Activated CD4-positive, alpha-beta T cell treated with anti-CD3 and anti-CD28 coated beads, Interleukin-2, amount 50 U/mL, for 48 hours (primary cell): ENCODE results near the gene ANKAR.
"Not testable (repeated sequence)": the region's sequence is repeated elsewhere in the genome, so short reads cannot be mapped to it uniquely, and the experiment has no call there.

Experiments
- DNase-seq, 2 experiments: peaks; one replicate each; pipeline ENCODE4 v3.0.0-alpha.2; 2020

Gene ANKAR, protein sequence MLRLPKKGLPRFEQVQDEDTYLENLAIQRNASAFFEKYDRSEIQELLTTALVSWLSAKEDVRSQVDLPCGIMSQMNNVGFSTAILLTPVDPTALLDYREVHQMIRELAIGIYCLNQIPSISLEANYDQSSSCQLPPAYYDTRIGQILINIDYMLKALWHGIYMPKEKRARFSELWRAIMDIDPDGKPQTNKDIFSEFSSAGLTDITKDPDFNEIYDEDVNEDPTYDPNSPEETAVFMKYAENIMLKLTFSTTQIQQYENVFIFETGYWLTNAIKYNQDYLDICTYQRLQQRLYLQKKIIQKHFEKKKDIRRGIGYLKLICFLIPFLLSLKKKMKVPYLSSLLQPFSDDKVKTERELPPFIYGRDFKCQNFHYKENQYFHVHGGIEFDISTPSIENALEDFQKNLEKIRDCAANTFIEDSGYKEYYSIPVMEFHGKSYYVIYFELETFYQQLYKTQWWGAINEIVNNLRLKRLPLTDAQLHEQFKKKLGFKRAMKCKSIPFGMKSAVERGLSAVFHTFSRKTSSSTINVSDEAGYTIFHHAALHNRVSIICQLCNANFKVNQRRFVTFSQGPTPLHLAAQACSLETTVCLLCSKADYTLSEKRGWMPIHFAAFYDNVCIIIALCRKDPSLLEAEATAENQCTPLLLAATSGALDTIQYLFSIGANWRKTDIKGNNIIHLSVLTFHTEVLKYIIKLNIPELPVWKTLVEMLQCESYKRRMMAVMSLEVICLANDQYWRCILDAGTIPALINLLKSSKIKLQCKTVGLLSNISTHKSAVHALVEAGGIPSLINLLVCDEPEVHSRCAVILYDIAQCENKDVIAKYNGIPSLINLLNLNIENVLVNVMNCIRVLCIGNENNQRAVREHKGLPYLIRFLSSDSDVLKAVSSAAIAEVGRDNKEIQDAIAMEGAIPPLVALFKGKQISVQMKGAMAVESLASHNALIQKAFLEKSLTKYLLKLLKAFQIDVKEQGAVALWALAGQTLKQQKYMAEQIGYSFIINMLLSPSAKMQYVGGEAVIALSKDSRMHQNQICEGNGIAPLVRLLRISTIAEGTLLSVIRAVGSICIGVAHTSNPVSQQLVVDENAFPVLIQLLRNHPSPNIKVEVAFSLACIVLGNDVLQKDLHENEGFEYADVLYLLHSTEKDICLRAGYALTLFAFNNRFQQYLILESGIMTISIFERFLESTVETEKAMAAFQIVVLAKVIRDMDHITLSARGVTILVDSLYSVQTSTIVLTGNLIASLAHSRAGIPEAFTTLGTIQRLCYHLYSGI (N-terminal part only)

GRCh38 chr2:189674374-189675112 lies at the start of gene ANKAR:
Gene ANKAR, plus strand, starts transcription at chr2:189674670. Its CDS starts 1,821 bp downstream, at chr2:189676491.
- peak; percentile 76 to 83 for DNase-seq

DNA sequence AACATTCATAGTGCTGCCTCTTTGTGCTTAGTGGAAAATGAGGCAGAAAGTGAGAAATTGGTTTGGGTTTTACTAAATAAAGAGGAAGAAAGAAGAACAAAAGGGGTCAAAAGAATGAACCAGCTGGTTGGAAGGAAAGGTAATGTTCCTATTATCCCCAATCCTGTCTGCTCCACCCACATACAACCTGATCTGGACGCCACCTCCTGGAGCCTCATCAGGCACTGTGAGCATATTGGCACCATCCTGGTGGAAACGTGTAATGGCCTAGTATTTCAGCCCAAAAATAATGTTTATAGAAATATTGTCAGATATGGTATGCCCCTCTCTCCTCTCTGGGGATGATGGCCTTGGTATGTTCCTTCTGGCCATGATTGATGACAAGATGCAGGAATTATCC lies 48.8 kb upstream of the ANKAR start:
- no peak for DNase-seq

DNA sequence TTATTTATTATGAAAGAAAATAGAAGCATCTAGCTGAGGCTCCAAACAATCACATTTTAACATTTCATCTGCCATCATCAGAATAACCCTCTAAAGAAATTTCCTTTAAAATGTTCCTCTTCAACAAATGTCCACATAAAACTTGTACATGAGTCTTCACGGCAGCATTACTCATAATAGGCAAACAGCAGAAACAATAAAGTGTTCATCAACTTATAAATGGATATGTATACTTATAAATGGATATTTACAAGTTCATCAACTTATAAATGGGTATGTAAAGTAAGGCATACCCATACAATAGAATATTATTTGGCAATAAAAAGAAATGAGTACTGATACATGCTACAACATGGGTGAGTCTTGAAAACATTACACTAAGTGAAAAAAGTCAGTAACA lies 46.7 kb upstream of the ANKAR start:
- DNase-seq: no peak

DNA sequence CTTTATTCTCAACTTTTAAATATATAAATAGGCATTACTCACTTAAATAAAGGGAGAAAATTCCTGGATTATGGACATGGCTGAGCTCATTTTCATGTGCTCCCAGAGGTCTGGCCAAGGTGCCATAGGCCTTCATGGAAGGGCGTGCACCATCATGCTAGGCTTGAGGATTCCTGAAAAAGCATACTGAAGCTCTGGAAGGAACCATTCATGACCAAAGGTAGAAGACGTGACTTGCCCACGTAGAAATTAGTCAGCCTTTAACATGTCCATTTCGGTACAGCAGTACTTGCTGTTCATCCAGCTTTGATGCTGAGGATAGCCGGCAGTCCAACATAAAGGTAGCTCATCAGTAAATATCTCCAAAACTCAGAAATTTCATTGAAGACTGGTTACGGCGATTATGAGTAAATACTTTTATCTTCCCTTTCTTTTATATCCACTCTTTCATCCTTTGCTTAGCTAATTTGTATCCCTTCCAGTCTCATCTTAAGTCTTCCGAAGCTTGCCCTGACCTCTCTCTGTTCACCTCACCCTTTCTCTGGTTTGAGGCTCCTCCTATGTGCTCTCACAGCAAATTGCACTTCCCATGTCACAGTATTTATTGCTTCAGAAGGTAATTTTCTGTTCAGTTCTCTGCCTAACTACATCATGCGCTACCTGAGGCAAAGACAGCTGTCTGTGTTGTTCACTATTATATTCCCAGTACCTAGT lies 45.5 kb upstream of the ANKAR start:
- DNase-seq: no peak

DNA sequence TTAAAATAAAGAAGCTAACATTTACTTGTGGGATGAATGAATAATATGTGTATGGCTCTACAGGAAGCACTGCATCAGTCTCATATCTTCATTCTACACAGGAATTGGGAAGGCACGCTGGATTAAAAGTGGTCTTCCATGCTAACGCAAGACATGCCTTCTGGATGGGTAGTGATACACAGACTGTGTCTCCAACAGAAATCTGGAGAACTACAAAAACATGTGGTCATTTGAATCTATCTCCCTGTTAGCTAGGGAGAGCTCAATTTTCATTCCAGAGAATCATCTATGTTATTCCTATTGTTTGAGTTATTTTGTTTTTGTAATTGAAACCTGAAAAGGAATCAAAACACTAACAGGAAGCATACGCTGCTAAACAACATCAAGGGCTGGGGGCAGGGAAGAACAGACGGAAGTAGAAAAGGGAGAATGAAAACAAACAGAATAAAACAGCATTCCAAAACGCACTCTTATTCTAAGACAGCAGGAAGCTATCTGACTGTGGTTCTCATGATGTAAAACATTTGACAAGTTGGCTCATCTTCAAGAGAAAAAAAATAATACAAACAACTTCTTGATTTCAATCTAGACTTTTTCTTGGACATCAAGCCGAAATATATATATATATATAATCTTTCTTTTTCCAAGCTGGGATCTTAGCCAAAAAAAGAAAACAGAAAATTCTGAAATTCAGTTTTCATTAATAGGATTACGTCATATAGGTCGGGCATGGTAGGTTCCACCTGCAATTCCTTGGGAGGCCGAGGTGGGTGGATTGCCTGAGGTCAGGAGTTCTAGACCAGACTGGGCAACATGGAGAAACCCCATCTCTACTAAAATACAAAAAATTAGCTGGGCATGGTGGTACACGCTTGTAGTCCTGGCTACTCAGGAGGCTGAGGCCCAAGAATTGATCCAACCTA lies 44.7 kb upstream of the ANKAR start:
- no peak for DNase-seq

DNA sequence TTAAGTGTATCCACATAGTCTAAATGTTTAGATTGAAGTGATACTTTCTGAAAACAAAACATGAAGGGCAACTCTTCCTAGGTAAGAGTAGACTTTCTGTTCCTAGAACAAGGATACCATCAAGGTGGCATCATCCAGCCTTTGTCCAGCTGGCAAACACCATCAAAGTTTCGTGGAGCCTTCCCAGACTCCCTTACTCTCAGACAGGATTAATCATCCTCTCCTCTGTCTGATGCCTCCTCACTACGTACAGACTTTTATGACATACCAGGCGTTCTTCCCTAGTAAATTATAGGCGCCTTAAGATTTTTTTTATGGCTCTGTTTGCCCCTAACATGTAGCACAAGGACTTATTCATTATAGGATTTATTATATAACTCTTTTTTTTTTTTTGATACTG lies 42.6 kb upstream of the ANKAR start:
- DNase-seq: no peak

DNA sequence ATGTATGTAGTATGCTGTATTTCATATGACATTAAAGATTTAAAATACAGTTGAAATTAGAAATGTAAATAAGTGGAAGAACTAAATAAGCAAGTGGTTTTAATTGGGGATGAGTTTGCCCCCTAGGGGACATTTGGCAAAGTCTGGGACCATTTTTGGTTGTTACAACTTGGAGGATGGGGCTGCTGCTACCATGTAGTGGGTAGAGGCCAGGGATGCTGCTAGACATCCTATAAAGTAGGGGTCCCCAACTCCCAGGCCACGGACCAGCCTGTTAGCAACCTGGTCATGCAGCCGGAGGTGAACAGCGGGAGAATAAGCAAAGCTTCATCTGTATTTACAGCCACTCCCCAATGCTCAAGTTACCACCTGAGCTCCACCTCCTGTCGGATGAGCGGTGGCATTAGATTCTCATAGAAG lies 41.1 kb upstream of the ANKAR start:
- peak in 1 of 2 experiments; percentile 15 for DNase-seq

- DNase-seq: no peak
These were observed 39.1 kb upstream of the ANKAR start for GRCh38 chr2:189635353-189635752.

- no peak for DNase-seq
These were observed 36.0 kb upstream of the ANKAR start for GRCh38 chr2:189638301-189639006.

DNA sequence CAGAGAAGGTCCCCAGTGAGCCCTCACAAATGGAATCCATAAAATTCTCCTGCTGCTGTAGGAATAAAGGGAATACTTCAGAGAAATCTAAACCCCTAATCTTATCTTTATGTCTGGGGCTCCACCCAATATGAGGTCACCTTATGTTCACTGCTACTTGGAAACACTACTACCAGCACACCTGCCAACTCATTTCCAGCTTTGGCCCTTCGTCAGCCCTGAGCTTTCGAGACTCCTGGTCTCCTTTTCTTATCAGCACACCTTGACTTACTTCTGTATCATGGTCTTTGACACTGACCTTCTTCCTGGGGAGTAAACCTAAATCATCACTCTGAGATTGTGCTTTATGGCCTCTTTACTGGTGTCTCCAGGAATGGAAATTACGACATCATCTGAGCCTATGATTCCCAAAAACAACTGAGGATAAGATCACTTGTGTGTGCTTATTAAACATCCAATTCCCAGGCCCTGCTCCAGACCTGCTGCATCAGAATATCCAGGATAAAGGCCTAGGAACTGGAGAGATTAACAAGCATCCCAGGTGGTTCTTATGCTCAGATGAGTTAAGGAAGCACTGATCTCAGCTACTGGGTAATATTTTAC lies 35.4 kb upstream of the ANKAR start:
- no peak for DNase-seq

GRCh38 chr2:189641002-189641401 lies 33.5 kb upstream of the ANKAR start:
- DNase-seq: no peak

GRCh38 chr2:189641590-189641989 lies 32.9 kb upstream of the ANKAR start:
- peak; percentile 26 to 51 for DNase-seq

DNA sequence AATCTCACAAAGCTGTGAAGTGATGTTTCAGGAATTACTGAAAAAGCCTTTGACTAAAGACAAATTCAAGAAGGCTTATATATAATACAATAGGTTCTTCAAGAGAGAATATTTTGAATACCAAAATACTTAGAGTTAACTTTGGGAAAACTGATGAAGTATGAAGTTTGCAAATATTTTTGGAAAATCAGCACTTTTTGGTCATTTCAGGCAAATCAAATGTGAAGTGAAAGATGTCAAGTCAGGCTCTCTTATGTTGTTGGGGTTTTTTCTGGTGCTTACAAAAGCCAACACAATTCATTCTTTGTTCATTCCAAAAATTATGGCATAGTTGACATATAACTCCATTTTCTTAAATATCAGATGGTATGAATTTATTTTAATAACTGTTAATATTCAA lies 27.9 kb upstream of the ANKAR start:
- DNase-seq: no peak

DNA sequence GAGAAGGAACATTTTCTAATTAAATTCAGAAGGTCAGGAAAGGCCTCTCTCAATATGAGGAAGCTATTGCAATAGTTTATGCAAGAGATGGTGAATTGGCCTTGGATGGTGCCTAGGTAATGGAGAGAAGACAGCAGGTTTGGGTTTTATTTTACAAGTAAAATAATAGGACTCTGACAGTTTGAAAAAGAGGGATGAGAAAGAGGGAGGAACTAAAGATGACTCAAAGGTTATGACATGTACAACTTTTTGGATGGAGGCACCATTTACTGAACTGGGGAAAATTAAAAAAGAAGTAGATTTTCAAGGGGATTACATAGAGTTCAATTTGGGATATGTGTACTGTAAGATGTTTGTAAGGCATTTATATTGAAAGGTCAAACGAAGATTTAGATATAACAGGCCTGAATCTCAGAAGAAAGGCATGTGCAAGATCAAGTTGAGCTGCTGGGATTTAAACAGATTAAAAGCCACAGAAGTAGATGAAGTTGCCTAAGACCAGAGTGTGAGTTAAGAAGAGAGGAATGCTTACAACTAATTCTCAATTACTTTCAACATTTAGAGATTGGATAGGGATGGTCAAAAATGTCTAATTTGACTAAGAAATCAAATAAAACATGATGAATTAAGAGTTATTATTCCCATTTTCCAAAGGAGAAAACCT lies 25.5 kb upstream of the ANKAR start:
- DNase-seq: no peak

GRCh38 chr2:189651284-189651683 lies 23.2 kb upstream of the ANKAR start:
- no peak for DNase-seq

DNA sequence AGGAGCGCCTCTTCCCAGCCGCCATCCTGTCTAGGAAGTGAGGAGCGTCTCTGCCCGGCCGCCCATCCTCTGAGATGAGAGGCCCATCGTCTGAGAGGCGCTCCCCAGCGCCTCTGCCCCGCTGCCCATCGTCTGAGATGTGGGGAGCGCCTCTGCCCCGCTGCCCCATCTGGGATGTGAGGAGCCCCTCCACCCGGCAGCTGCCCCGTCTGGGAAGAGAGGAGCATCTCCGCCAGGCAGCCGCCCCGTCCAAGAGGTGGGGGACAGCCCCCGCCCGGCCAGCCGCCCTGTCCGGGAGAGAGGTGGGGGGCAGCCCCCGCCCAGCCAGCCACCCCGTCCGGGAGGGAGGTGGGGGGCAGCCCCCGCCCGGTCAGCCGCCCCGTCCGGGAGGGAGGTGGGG lies 21.0 kb upstream of the ANKAR start:
- not testable (repeated sequence) for DNase-seq

DNA sequence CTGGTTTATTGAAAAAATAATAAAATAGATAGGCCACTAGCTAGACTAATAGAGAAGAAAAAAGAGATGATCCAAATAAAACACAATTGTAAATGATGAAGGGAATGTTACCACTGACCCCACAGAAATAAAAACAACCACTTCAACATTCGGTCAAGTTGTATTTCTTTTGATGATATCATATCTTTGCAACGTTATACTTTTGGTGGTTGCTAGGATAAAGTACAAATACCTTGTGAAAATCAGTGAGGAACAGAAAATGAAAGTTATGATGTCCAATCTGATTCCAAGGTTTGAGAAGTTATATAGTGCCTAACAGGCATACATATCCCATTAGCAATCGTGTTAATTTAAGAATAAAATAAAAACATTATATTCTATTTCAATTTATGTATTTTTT lies 19.8 kb upstream of the ANKAR start:
- DNase-seq: no peak

- DNase-seq: peak; percentile 44 to 54
These were observed 16.6 kb upstream of the ANKAR start for GRCh38 chr2:189657867-189658266.
